ENCODE measurements around the gene DDX31.
A peak's percentile ranks its signal among the peaks of the same experiment; 100 is the strongest.

Gene DDX31

GRCh38 chr9:132671620-132672412 lies 2.0 kb upstream of the DDX31 start:
- peak; percentile 60 for DNase-seq

GRCh38 chr9:132670457-132671391 lies 941 bp upstream of the DDX31 start, which contains the start of gene GTF3C4:
Gene GTF3C4, plus strand, starts transcription at chr9:132670464. Its CDS starts 135 bp downstream, at chr9:132670599.
- DNase-seq = peak; percentile 87

DNA sequence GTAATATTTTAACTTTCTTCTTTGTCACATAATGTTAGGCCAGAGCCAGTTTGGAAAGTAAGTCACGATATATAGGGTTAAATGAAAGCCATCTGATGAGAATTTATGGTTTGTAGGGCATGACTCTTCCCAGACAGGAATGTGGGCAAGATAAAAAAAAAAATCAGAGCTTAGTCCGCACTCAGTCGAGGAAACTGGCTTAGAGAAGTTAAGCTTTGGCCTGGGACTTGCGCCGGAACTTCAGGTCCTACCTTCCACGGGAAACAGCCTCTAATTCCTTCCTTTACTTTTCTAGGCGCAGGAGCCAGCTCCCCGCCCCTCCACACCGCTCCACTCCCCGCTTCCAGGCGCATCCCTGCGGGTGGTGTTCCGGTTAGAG lies 475 bp downstream of the DDX31 start:
- DNase-seq = no peak

- no peak for DNase-seq
Measured at GRCh38 chr9:132663851-132664250, 5.9 kb downstream of the DDX31 start.

GRCh38 chr9:132663117-132663516 lies 6.7 kb downstream of the DDX31 start:
- no peak for DNase-seq

DNA sequence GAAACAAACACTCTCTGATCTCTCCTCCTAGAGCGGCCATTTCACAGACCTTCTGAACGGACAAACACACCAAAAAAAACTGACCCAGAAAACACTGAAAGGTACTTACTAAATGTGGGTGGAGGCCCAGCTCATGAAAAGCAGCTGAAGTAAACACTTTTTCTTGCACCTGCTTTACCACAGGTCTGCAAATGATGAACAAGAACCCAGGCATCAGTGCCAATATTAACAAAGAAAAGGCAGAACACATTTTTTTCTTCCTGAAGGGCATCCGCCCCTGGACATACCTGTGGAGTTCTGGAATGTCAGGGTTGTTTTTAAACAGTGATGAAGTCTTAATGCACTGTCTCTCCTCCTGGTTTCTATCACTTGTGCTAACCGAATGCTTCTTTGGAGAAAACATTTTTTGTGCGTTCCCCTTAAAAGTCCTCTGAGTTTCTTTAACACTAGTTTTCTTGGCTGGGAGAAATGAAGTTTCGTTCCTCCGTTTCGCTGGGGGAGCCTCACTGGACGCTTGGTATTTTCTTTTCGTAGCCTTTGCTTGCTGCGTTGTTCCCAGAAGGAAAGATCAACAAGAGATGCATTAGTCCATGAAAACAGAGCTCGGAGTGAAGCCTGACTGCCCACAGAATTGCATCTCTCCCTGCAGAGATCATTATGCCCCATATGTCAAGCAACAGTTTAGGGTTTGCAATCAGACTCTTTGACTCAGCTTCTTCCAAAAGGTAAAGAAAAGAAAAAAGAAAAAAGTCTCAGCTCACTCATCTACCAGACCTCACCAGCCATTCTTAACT lies 7.4 kb downstream of the DDX31 start:
- no peak for DNase-seq

- DNase-seq = no peak
Measured at GRCh38 chr9:132656299-132656698, 13.5 kb downstream of the DDX31 start.

GRCh38 chr9:132651259-132651658 lies 18.5 kb downstream of the DDX31 start:
- DNase-seq = no peak

DNA sequence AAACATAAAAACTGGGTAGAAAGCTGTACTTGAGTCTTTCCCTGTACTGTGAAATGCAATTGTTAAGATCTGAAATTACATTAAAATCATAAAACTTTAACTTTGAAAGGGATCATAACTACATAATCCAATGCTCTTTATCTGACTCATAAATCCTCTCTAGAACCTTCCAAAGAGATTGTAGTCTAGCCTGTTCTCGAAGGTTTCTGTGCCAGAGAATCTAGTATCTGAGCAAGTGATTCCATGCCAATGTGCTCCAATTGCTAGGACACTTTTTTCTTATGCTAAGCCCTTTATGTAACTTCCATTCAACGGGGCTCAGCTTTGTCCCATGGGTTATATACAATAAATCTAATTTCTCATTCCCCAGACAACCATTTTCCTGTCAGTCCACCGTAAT lies 21.1 kb downstream of the DDX31 start:
- no peak for DNase-seq

DNA sequence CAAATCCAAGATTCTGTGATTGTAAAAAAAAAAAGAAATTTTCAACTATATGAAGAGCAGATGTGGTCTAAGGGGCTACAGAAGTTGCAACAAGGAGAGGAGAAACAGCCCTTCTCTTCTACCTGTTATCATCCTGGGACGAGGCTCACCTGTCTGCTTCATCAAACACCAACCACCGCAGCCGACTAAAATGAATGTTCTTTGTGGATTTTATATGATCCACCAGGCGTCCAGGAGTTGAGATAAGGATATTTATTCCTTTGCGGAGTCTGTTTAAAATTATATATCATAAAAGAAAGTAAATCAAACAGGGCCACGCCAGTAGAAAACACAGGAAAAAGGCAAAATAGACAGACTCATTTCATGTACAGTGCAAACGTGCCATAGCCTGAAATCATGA lies 21.5 kb downstream of the DDX31 start:
- DNase-seq = no peak

GRCh38 chr9:132647806-132648205 lies 22.0 kb downstream of the DDX31 start:
- no peak for DNase-seq

- DNase-seq = no peak
Measured at GRCh38 chr9:132647355-132647754, 22.4 kb downstream of the DDX31 start.

DNA sequence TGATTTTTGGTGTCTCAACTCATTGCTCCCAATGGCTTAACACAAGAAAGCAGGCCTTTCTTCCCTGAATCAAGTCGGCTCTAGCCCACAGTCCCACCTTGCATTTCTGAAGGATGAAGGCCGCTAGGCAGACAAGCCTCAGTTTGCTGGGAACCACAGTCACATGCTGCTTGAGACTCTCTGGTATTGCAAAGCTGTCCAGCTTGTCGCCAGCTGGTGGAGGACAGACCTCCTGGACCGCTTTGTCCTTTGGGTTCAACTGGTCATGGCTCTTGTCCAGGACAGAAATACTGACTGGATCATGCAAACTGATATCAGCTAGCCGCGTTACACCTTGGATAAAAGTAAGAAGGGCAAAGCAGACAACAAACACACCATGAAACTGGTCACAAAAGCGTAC lies 23.1 kb downstream of the DDX31 start:
- DNase-seq = no peak

DNA sequence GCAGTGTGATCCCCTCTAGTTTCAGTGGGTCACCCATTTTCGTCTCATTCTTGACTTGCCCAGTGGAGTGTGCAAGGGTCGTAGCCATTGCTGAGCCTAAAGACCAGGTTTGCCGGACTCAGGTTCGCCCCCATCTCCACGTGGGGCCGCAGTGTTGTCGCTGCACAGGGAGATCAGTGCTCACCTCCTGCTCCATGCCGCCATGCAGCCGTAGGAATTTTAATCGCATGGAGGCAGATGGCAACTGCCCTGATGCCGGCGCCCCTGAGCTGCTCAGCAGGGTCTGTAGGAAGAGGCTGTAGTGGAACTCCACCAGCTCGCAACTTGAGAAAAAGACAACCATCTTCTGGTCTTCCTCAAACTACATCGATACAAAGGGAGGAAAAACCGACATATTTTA lies 24.1 kb downstream of the DDX31 start:
- DNase-seq = no peak

DNA sequence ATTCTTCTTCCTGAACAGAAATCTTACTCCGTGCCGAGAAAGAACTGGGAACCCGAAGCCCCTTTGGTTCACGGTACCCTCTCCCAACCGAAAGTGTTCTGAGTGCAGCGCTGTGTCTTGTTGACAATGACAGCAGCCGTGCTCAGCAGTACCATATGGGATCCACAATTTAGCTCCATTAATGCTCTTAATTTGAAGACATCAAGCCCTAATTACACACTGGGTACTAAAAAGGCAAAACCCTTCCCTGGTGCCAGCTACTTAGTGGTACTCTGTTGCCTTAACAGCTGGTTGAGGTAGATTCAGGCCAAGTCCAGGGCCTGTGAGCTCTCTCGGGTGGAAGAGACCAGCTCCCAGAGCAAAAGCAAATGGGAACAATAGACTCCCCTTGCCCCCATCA lies 24.5 kb downstream of the DDX31 start:
- no peak for DNase-seq

GRCh38 chr9:132644251-132644650 lies 25.5 kb downstream of the DDX31 start:
- no peak for DNase-seq

DNA sequence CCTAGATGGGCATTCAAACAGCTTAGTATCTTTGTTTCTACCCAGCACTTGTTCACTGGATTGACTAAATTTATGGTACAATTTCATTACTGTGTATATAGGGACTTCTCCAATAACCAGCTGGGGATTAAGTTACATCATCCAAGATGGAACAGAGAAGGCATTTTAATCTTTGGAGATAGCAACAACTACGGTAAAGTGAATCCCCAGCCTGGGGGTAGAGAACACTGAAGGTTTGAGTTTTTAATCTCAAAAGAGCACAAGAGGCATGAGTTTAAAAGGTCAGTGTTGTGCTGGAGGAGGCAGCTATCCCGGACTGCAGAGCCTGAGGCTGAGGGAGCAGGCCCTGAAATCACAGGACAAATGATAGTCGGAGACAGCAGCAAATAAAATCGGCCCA lies 28.6 kb downstream of the DDX31 start:
- no peak for DNase-seq

DNA sequence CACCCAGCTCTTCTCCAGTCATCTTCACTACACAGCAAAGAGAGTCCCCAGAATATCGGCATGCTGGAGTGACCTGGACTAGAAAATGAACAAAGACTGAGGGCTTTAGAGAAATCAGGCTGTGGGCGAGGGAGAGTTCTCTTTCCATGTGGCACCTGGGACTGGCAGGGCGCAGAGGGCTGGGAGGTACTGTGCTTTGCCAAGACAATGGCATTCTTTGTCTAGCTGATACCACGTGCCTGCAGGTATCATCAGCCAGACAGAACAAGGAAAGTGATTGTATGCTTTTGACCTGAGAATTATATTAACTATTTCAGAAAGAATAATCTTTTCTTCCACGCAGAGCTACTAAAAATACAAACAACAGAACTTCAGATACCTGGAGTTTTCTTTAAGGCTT lies 30.5 kb downstream of the DDX31 start:
- DNase-seq = no peak

- DNase-seq = no peak
Measured at GRCh38 chr9:132638240-132638639, 31.5 kb downstream of the DDX31 start.

GRCh38 chr9:132637801-132638200 lies 32.0 kb downstream of the DDX31 start:
- no peak for DNase-seq

DNA sequence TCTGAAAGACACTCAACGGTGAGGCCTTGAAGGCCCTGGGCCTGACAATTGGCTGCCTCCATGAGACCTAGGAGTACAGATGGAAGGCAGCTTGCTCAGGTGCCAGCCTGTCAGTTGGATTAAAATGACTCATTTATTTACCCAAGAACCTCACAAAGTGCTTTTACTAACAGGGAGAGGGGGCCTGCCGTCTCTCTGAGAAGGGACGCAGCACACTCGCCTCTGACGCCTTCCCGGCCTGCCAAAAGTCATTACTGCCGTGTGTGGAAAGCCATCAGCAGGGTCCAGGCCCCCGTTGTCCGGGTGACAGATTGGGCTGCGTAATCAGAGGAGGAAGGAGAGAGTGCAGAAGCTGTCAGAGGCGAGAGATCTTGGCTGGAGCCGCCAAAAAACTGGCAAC lies 32.4 kb downstream of the DDX31 start:
- DNase-seq = no peak

DNA sequence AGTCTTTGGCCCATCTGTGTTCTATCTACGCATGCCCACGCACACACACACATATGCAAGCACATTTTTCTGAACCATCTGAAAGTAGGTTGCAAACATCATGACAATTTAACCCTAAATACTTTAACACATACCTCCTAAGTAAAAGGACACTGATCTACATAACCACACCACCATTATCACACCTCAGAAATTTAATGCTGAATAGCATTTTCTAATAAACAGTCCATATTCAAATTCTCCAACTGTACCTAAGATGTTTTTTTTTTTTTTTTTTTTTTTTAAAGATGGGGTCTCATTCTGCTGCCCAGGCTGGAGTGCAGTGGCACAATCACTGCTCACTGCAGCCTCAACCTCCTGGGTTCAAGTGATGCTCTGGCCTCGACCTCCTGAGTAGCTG lies 35.5 kb downstream of the DDX31 start:
- no peak for DNase-seq
